Sigmoid colon (tissue), 4 donors: ENCODE data around the gene RIPOR1.

Source experiments
- CTCF ChIP-seq, 4 experiments: fragments of 450-650 bp in 3 of 4; fragments of 200-600 bp in 1 of 4; IDR thresholded peaks; one replicate each; pipeline ENCODE4 v1.5.1; 2016 to 2019; ENCODE audit warnings: antibody characterized with exemption in 4 of 4, mild to moderate bottlenecking in 3 of 4, moderate library complexity in 2 of 4
- EP300 ChIP-seq, 4 donors: sonication (generic); formaldehyde crosslinking; IDR thresholded peaks; one replicate each; pipeline ENCODE4 v1.6.1; 2017; ENCODE audit warnings: antibody characterized with exemption in 4 of 4
- POLR2A ChIP-seq, 2 donors: fragments of 450-650 bp; IDR thresholded peaks; one replicate each; pipeline ENCODE4 v1.6.1; 2016; ENCODE audit warnings: antibody characterized with exemption in 2 of 2, mild to moderate bottlenecking in 2 of 2, moderate library complexity in 2 of 2
- POLR2AphosphoS5 ChIP-seq, 4 donors: sonication (generic); formaldehyde crosslinking; IDR thresholded peaks; one replicate each; pipeline ENCODE4 v1.6.1; 2017; ENCODE audit warnings: antibody characterized with exemption in 4 of 4

DNA sequence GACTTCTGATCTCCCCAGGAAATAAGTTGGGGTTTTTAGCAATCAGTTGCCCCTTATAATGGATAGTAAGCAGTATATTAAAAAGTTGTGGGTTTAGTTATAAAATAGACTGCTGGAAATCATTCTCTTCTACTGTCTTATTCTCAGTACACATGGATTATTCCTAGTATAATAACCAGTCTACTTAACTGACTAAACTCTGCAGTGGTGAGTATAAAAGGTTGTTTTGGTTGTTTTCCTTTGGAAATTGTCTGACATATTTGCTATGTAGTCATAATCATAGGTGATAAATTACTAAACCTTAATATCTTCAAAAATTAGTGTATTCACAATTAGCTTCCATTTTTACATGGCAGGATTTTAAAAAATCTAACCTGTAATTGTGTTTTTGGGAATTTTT lies 65.1 kb downstream of the RIPOR1 start:
- TF ChIP-seq CTCF (IDR thresholded peaks at IDR 0.05) (no peak), POLR2A (IDR thresholded peaks at IDR 0.05) (no peak), EP300 (IDR thresholded peaks at IDR 0.05) (no peak), POLR2AphosphoS5 (IDR thresholded peaks at IDR 0.05) (no peak)
